Fibroblast of lung (primary cell): ENCODE measurements around the gene RBM33. TPM values are rescaled to one million over a fixed set of nuclear protein-coding genes. Genes with fewer than 3 reads are reported as not detected.

Source experiments
- DNase-seq, 2 donors: peaks; one replicate each; pipeline versions ENCODE4 v3.0.0 to v3.0.0-alpha.2; 2010; ENCODE audit warnings: low read depth in 2 of 2
- H2AFZ ChIP-seq: 2 replicates; pipeline ENCODE4 v1.5.1; 2012; ENCODE audit warnings: low read length, control low read depth, inconsistent platforms
- H3K27ac ChIP-seq: 2 replicates; pipeline ENCODE4 v1.5.1; 2011; ENCODE audit warnings: low read length, control low read depth; ENCODE audit not compliant: insufficient read depth
- H3K27me3 ChIP-seq: 2 replicates; pipeline ENCODE4 v1.5.1; 2011; ENCODE audit warnings: mild to moderate bottlenecking, low read length; ENCODE audit not compliant: control insufficient read depth, insufficient read depth
- H3K36me3 ChIP-seq: 2 replicates; pipeline ENCODE4 v1.5.1; 2011; ENCODE audit warnings: low read length; ENCODE audit not compliant: control insufficient read depth, insufficient read depth
- H3K4me1 ChIP-seq: 2 replicates; pipeline ENCODE4 v1.5.1; 2011; ENCODE audit warnings: low read length; ENCODE audit not compliant: control insufficient read depth, insufficient read depth; ENCODE audit errors: extremely low read depth
- H3K4me2 ChIP-seq: 2 replicates; pipeline ENCODE4 v1.5.1; 2011; ENCODE audit warnings: low read length, control low read depth; ENCODE audit not compliant: insufficient read depth; ENCODE audit errors: extremely low read depth
- H3K4me3 ChIP-seq, 4 experiments: fragments of 200-600 bp in 1 of 4; sonication (generic) in 1 of 4; replicated peaks in 1 of 4; 2 replicates each; pipeline ENCODE4 v1.5.1; 2011 to 2016; ENCODE audit warnings: low read length in 4 of 4, low read depth in 3 of 4, mild to moderate bottlenecking in 3 of 4, control low read depth in 2 of 4, inconsistent platforms in 1 of 4, mixed read lengths in 1 of 4; ENCODE audit not compliant: insufficient read depth in 1 of 4; ENCODE audit errors: control extremely low read depth in 1 of 4
- H3K79me2 ChIP-seq: 2 replicates; pipeline ENCODE4 v1.5.1; 2012; ENCODE audit warnings: mild to moderate bottlenecking, low read length, inconsistent platforms; ENCODE audit not compliant: control insufficient read depth, insufficient read depth
- H3K9ac ChIP-seq: 2 replicates; pipeline ENCODE4 v1.5.1; 2011; ENCODE audit warnings: mild to moderate bottlenecking, low read length, control low read depth; ENCODE audit not compliant: insufficient read depth
- H3K9me3 ChIP-seq: 2 replicates; pipeline ENCODE4 v1.5.1; 2012; ENCODE audit warnings: low read depth, low read length; ENCODE audit not compliant: control insufficient read depth, insufficient read depth
- H4K20me1 ChIP-seq: 2 replicates; pipeline ENCODE4 v1.5.1; 2011; ENCODE audit warnings: low read length; ENCODE audit not compliant: control insufficient read depth, insufficient read depth; ENCODE audit errors: extremely low read depth
- EZH2 ChIP-seq: IDR thresholded peaks from 2 replicates; pipeline ENCODE4 v1.5.1; 2012; ENCODE audit warnings: low read length, control low read depth, mild to moderate bottlenecking; ENCODE audit errors: missing control alignments
- polyA plus RNA-seq, 2 donors: library from polyadenylated mRNA; depleted of rRNA in 1 of 2; stranded (reverse) in 1 of 2; unstranded in 1 of 2; fragments of >200 nt; gene quantifications; 2 replicates each; pipeline ENCODE4 v1.2.1, GENCODE V29; 2011 to 2012; ENCODE audit warnings: missing spikeins in 1 of 2
- total RNA-seq: library from RNA; depleted of rRNA; stranded (reverse); fragments of >200 nt; gene quantifications from 2 replicates; pipeline ENCODE4 v1.2.1, GENCODE V29; 2014
- TF ChIP-seq, protein P1 (sequence below), 2 donors: IDR thresholded peaks in 1 of 2; conservative IDR thresholded peaks in 1 of 2; 1 replicate in 1 of 2; 2 replicates in 1 of 2; pipeline ENCODE4 v1.5.1; 2011 to 2012; ENCODE audit warnings: low read length in 2 of 2, control low read depth in 1 of 2, inconsistent platforms in 1 of 2, low read depth in 1 of 2, mild to moderate bottlenecking in 1 of 2

Gene RBM33
- total and polyA plus RNA-seq, 2 donors (not counting 1 experiment from before 2014, with no cell fraction given) = 6.9 to 33.2 TPM

DNA sequence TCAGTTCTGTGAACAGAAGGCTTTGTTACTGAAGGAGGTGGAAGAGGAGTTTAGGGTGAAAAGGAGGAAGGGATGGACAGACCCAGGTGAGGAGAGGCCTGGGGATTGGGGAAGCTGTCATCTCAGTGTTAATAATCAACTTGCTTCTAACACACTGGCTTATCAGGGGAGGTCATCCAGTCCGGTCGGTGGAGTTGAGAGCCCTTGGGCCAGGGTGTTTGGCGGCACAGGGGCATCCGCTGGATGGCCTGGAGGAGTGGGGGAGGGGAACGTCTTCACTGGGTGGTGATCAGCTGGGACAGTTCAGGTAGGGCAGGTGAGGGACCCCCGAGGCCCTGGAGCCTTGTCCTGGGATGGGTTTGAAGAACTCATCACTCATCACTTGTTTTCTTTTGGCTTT, 133.9 kb downstream of the RBM33 start:
- no peak for TF ChIP-seq EZH2
- TF ChIP-seq, protein P1, sequence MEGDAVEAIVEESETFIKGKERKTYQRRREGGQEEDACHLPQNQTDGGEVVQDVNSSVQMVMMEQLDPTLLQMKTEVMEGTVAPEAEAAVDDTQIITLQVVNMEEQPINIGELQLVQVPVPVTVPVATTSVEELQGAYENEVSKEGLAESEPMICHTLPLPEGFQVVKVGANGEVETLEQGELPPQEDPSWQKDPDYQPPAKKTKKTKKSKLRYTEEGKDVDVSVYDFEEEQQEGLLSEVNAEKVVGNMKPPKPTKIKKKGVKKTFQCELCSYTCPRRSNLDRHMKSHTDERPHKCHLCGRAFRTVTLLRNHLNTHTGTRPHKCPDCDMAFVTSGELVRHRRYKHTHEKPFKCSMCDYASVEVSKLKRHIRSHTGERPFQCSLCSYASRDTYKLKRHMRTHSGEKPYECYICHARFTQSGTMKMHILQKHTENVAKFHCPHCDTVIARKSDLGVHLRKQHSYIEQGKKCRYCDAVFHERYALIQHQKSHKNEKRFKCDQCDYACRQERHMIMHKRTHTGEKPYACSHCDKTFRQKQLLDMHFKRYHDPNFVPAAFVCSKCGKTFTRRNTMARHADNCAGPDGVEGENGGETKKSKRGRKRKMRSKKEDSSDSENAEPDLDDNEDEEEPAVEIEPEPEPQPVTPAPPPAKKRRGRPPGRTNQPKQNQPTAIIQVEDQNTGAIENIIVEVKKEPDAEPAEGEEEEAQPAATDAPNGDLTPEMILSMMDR (conservative IDR thresholded peaks at IDR 0.05 in 1 of 2, IDR thresholded peaks at IDR 0.05 in 1 of 2; ENCODE audit: low read depth in 1 of 2, low read length in 2 of 2) = no peak
- Histone ChIP-seq H3K9ac (no peak overlapping the region), H3K4me2 (no peak overlapping the region), H4K20me1 (no peaks in the 10 kb centered on the region), H3K4me3 (no peak overlapping the region), H3K4me1 (no peaks in the 10 kb centered on the region), H3K9me3 (no peaks in the 10 kb centered on the region), H3K27me3 (no peaks in the 10 kb centered on the region), H3K27ac (no peak overlapping the region), H3K79me2 (no peaks in the 10 kb centered on the region), H3K36me3 (peaks cover 9% of the 10 kb centered on the region), H2AFZ (no peak overlapping the region)
- DNase-seq = no peak

DNA sequence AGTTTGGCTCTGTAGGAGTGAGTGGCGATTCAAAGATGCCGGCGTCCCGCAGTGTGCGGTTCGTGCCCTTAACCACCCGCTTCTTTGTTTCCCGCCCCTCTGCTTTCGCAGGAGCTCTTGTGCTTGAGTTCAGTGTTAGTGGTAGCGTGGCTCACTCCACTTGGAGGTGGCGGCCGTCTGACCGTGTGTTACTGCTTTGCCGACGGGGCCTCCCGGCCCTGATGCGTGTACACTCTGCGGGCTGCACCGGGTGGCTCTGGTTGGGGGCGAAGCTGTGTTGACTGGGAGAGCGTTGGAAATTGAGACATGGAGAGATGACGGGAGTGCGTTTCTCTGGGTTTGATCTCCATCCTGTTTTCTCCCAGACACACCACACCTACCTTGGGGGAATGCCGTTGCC, 136.4 kb downstream of the RBM33 start:
- Histone ChIP-seq H2AFZ (no peak overlapping the region), H3K4me1 (peaks cover 2% of the 10 kb centered on the region), H3K4me3 (no peak overlapping the region), H3K9me3 (no peaks in the 10 kb centered on the region), H3K4me2 (no peak overlapping the region), H3K9ac (no peak overlapping the region), H3K27me3 (no peaks in the 10 kb centered on the region), H3K27ac (no peak overlapping the region), H4K20me1 (no peaks in the 10 kb centered on the region), H3K79me2 (no peaks in the 10 kb centered on the region), H3K36me3 (peaks cover 6% of the 10 kb centered on the region)
- TF ChIP-seq, protein P1 (conservative IDR thresholded peaks at IDR 0.05 in 1 of 2, IDR thresholded peaks at IDR 0.05 in 1 of 2; ENCODE audit: low read depth in 1 of 2, low read length in 2 of 2) = no peak
- TF ChIP-seq EZH2 = no peak
- no peak for DNase-seq

DNA sequence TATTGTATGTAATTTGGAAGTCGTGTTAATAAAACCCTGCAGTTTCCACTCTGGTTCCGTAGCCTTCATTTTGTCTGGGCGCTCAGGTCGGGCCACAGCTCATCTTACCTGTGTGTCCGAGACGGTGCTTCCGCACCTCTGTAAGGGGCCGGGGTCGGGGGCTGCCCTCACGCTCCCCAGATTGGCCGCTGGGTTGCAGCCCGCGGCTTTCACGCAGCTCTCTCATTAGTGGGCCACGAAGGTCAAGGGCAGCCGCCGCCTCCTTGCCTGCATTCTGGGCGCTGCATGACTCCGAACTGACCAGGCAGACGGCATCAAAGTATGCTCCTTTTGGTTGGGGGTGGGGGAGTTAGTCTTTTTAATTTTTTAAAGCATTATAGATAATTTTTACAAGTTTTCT, 137.0 kb downstream of the RBM33 start:
- TF ChIP-seq, protein P1 (conservative IDR thresholded peaks at IDR 0.05 in 1 of 2, IDR thresholded peaks at IDR 0.05 in 1 of 2; ENCODE audit: low read depth in 1 of 2, low read length in 2 of 2) = no peak
- TF ChIP-seq EZH2 = no peak

More for the DNA sequence above, 137.0 kb downstream of the RBM33 start:
- no peaks in the 10 kb centered on the region for H3K9me3 ChIP-seq
- no peak overlapping the region for H2AFZ ChIP-seq
- H3K9ac ChIP-seq = no peak overlapping the region
- no peaks in the 10 kb centered on the region for H3K27me3 ChIP-seq
- H3K36me3 ChIP-seq = peaks cover 5% of the 10 kb centered on the region
- DNase-seq = no peak
- H3K4me1 ChIP-seq = peaks cover 2% of the 10 kb centered on the region
- no peaks in the 10 kb centered on the region for H3K79me2 ChIP-seq
- H3K4me3 ChIP-seq = no peak overlapping the region
- H3K4me2 ChIP-seq = no peak overlapping the region
- no peaks in the 10 kb centered on the region for H4K20me1 ChIP-seq
- no peak overlapping the region for H3K27ac ChIP-seq
